A549 treated with Mapracorat at 1 μM for 4 hours (cell line): ENCODE results near the gene FBXO30. TPM values are rescaled to one million over a fixed set of nuclear protein-coding genes. Genes with fewer than 3 reads are reported as not detected.

Experiments used
- total RNA-seq: library from RNA; stranded (reverse); fragments of 200-300 nt; extraction: Qiagen RNA extraction; gene quantifications from 5 replicates; pipeline ENCODE4 v1.2.3, GENCODE V29; 2022

Gene FBXO30, protein sequence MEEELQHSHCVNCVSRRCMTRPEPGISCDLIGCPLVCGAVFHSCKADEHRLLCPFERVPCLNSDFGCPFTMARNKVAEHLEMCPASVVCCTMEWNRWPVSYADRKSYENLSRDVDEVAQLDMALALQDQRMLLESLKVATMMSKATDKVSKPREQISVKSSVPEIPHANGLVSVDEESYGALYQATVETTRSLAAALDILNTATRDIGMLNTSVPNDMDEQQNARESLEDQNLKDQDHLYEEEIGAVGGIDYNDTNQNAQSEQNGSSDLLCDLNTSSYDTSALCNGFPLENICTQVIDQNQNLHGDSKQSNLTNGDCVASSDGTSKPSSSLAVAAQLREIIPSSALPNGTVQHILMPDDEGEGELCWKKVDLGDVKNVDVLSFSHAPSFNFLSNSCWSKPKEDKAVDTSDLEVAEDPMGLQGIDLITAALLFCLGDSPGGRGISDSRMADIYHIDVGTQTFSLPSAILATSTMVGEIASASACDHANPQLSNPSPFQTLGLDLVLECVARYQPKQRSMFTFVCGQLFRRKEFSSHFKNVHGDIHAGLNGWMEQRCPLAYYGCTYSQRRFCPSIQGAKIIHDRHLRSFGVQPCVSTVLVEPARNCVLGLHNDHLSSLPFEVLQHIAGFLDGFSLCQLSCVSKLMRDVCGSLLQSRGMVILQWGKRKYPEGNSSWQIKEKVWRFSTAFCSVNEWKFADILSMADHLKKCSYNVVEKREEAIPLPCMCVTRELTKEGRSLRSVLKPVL
- 4.1 to 5.0 TPM (median 4.8 TPM) in 5 replicates for total RNA-seq

DNA sequence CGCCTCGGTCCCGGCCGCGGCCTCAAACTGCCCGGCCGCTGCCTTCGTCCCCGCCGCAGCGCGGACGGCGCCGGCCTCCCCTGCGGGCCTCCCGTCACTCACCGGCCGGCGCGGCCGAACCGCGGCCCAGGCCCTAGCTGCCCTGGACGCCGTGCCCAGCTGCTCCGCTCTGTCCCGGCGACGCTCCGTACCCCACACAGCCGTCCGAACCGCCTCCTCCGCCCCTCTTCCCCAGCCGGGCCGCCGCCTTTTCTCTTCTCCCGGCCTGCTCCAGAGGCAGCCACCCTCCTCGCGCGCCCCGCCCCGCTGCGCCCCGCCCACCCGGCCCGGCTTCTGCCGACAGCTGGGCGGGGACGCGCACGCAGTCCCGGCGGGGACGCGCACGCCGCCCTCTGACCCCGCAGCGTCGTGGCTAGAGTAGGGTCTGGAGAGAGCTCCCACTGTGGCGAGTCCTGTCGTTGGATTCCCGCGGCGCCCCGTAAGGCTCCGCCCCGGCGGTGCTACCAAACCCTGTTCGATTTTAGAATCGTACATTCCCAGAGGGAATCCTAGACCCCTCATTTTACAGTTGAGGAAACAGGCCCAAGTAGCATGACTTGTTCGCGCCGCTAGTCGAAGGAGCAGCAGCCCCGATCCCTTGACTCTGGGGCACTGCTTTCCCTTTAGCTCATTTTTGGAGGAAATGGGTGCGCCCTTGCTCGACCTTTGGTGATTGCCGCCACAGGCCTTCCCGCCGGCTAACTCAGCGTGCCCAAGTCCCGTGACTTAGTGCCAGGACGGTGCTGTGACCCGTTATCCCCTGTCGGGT lies at the start of gene FBXO30:
Gene FBXO30, minus strand, starts transcription at position 295 of the 808 bp plus-strand sequence. CDS start 8,390 bp downstream, outside the sequence.

Other genes starting within 250 kb of the FBXO30 start
- 2.9 to 3.7 TPM (median 3.3 TPM) in 5 replicates for gene EPM2A, start 79.3 kb downstream of the FBXO30 start, total RNA-seq
- 2.5 to 3.4 TPM (median 3.2 TPM) in 5 replicates for gene SHPRH, start 149.6 kb upstream of the FBXO30 start, total RNA-seq
- 0.01 to 0.02 TPM in 2 of 5 replicates, not detected in the others for gene GRM1, start 214.3 kb upstream of the FBXO30 start, total RNA-seq